Coronary artery (tissue), 2 donors: Measurements from ENCODE around the gene ASB2.

Experiments used
- DNase-seq: peaks from one replicate; pipeline ENCODE4 v3.0.0-alpha.2; 2017; ENCODE audit warnings: low spot score
- H3K27ac ChIP-seq, 2 donors: fragments of 200-600 bp; sonication (generic); one replicate each; pipeline ENCODE4 v1.5.1; 2016 to 2019
- H3K4me3 ChIP-seq: fragments of 200-600 bp; sonication (generic); 2 replicates; pipeline ENCODE4 v1.5.1; 2016; ENCODE audit warnings: mild to moderate bottlenecking, moderate library complexity
- CTCF ChIP-seq: fragments of 200-600 bp; sonication (generic); IDR thresholded peaks from one replicate; pipeline ENCODE4 v1.5.1; 2019; ENCODE audit warnings: antibody characterized with exemption

Gene ASB2

GRCh38 chr14:93936926-93937325 lies 39.4 kb downstream of the ASB2 start:
- TF ChIP-seq CTCF: no peak
- Histone ChIP-seq H3K27ac (no peak overlapping the region), H3K4me3 (no peak overlapping the region)
- DNase-seq: no peak

- TF ChIP-seq CTCF: no peak
- DNase-seq: no peak
- Histone ChIP-seq H3K4me3 (no peak overlapping the region), H3K27ac (no peak overlapping the region)
Measured at GRCh38 chr14:93936245-93936644, 40.1 kb downstream of the ASB2 start.

GRCh38 chr14:93935213-93935612 lies 41.2 kb downstream of the ASB2 start:
- no peak for TF ChIP-seq CTCF

GRCh38 chr14:93932642-93933041 lies 43.7 kb downstream of the ASB2 start:
- no peak overlapping the region for H3K27ac ChIP-seq
- TF ChIP-seq CTCF: no peak
- no peak overlapping the region for H3K4me3 ChIP-seq
- no peak for DNase-seq

More at GRCh38 chr14:93935213-93935612, 41.2 kb downstream of the ASB2 start:
- Histone ChIP-seq H3K27ac (no peak overlapping the region), H3K4me3 (no peak overlapping the region)
- DNase-seq: no peak

- TF ChIP-seq CTCF: no peak
Measured at GRCh38 chr14:93930989-93931307, 45.4 kb downstream of the ASB2 start.

GRCh38 chr14:93930296-93930988 lies 45.9 kb downstream of the ASB2 start:
- no peak for DNase-seq
- TF ChIP-seq CTCF: no peak
- Histone ChIP-seq H3K4me3 (no peak overlapping the region), H3K27ac (no peak overlapping the region)

More at GRCh38 chr14:93930989-93931307, 45.4 kb downstream of the ASB2 start:
- H3K27ac ChIP-seq: no peak overlapping the region
- DNase-seq: no peak
- no peak overlapping the region for H3K4me3 ChIP-seq

GRCh38 chr14:93929657-93930056 lies 46.7 kb downstream of the ASB2 start:
- no peak for DNase-seq
- TF ChIP-seq CTCF: no peak
- Histone ChIP-seq H3K27ac (no peak overlapping the region), H3K4me3 (no peak overlapping the region)
